ENCODE measurements around the gene ERP29.

DNA sequence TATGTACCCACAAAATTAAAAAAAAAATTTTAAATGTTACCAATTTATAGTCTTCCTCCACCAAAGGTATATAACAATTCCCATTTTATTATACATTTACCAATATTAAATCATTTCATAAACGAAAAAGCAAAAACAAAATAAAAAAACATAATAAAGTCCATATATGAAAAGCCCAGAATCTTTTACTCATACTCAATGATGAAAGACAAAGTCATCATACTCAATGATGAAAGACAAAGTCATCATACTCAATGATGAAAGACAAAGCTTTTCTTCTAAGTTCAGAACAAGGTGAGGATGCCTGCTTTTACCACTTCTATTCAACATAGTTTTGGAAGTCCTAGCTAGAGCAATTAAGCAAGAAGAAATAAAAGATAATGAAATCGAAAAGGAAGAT lies 28.4 kb upstream of the ERP29 start:
- TF ChIP-seq, protein P1, sequence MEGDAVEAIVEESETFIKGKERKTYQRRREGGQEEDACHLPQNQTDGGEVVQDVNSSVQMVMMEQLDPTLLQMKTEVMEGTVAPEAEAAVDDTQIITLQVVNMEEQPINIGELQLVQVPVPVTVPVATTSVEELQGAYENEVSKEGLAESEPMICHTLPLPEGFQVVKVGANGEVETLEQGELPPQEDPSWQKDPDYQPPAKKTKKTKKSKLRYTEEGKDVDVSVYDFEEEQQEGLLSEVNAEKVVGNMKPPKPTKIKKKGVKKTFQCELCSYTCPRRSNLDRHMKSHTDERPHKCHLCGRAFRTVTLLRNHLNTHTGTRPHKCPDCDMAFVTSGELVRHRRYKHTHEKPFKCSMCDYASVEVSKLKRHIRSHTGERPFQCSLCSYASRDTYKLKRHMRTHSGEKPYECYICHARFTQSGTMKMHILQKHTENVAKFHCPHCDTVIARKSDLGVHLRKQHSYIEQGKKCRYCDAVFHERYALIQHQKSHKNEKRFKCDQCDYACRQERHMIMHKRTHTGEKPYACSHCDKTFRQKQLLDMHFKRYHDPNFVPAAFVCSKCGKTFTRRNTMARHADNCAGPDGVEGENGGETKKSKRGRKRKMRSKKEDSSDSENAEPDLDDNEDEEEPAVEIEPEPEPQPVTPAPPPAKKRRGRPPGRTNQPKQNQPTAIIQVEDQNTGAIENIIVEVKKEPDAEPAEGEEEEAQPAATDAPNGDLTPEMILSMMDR (IDR thresholded peaks at IDR 0.05 in 8 of 11, conservative IDR thresholded peaks at IDR 0.05 in 3 of 11), result no peak
- TF ChIP-seq POLR2AphosphoS5 (IDR thresholded peaks at IDR 0.05), result no peak
- TF ChIP-seq POLR2A (IDR thresholded peaks at IDR 0.05), result no peak

All from spleen (tissue), 7 donors.